ENCODE measurements around the gene FADS2. TPM values are rescaled to one million over a fixed set of nuclear protein-coding genes. Genes with fewer than 3 reads are reported as not detected.

Gene FADS2
- polyA plus RNA-seq, 1 donor (not counting 4 experiments of a cell fraction or from before 2014, with no cell fraction given), result 196 TPM

DNA sequence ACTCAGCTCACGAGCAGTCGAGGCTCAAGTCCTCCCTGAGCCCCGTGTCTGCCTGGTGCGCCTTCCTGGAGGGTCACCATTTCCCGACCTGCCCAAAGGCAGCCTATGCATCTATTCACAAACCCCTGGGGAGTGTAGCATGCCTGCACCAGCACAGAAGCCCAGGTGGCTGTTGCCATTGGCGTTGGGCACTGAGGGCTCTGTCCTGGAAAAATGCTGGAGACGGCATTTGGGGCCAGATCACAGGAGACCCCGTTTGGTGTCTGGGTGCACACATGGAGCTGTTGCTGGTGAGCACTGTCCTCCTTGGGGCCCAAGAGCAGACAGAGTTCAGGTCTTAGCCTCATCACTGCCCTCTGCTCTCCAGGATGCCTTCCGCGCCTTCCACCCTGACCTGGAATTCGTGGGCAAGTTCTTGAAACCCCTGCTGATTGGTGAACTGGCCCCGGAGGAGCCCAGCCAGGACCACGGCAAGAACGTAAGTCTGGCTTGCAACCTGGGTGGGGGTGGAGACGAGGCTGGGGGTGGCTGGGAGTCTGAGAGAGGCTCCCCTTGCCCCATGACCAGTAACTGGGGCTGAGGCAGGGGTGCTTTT lies 9.4 kb downstream of the FADS2 start:
- DNase-seq (ENCODE audit: low read depth, low spot score) (no peak), FAIRE-seq (no peak)
- Histone ChIP-seq H3K4me1 (ENCODE audit: control insufficient read depth, extremely low read depth, insufficient read depth, low read length) (peaks cover 7% of the 10 kb centered on the region), H3K4me2 (ENCODE audit: control insufficient read depth, extremely low read depth, insufficient read depth, low read depth, low read length) (no peak overlapping the region), H3K27me3 (ENCODE audit: control insufficient read depth, extremely low read depth, insufficient read depth, low read length) (no peaks in the 10 kb centered on the region), H3K9ac (ENCODE audit: control insufficient read depth, extremely low read depth, insufficient read depth, low read length) (no peak overlapping the region), H3K27ac (ENCODE audit: control insufficient read depth, insufficient read depth, low read length) (no peak overlapping the region), H4K20me1 (ENCODE audit: control insufficient read depth, extremely low read depth, insufficient read depth, low read length) (peaks cover 4% of the 10 kb centered on the region), H3K36me3 (ENCODE audit: control insufficient read depth in 2 of 2, extremely low read depth in 1 of 2, insufficient read depth in 2 of 2, low read length in 2 of 2) (peaks cover 27 to 39% of the 10 kb centered on the region in 2 experiments), H3K9me1 (ENCODE audit: control insufficient read depth, extremely low read depth, insufficient read depth, low read length) (no peaks in the 10 kb centered on the region), H3K9me3 (ENCODE audit: control insufficient read depth, low read depth, low read length) (no peaks in the 10 kb centered on the region), H3K4me3 (ENCODE audit: control insufficient read depth in 2 of 3, extremely low read depth in 1 of 3, insufficient read depth in 2 of 3, low read depth in 1 of 3, low read length in 3 of 3) (no peak overlapping the region), H2AFZ (ENCODE audit: control insufficient read depth, low read length) (no peak overlapping the region), H3K79me2 (ENCODE audit: control insufficient read depth, insufficient read depth, low read length) (peaks cover 20% of the 10 kb centered on the region)
- TF ChIP-seq EZH2 (IDR thresholded peaks at IDR 0.05; ENCODE audit: low read length), result no peak
- TF ChIP-seq, protein P1, sequence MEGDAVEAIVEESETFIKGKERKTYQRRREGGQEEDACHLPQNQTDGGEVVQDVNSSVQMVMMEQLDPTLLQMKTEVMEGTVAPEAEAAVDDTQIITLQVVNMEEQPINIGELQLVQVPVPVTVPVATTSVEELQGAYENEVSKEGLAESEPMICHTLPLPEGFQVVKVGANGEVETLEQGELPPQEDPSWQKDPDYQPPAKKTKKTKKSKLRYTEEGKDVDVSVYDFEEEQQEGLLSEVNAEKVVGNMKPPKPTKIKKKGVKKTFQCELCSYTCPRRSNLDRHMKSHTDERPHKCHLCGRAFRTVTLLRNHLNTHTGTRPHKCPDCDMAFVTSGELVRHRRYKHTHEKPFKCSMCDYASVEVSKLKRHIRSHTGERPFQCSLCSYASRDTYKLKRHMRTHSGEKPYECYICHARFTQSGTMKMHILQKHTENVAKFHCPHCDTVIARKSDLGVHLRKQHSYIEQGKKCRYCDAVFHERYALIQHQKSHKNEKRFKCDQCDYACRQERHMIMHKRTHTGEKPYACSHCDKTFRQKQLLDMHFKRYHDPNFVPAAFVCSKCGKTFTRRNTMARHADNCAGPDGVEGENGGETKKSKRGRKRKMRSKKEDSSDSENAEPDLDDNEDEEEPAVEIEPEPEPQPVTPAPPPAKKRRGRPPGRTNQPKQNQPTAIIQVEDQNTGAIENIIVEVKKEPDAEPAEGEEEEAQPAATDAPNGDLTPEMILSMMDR (optimal IDR thresholded peaks at IDR 0.05 in 1 of 3, IDR thresholded peaks at IDR 0.05 in 1 of 3, conservative IDR thresholded peaks at IDR 0.05 in 1 of 3; ENCODE audit: extremely low read depth in 1 of 3, insufficient read depth in 2 of 3, low read length in 3 of 3), result no peak
- dilution Hi-C loops (cut with MboI; ENCODE audit: extremely low pct_ligation_motif_present, low sequenced_read_pairs), result no loop called here

DNA sequence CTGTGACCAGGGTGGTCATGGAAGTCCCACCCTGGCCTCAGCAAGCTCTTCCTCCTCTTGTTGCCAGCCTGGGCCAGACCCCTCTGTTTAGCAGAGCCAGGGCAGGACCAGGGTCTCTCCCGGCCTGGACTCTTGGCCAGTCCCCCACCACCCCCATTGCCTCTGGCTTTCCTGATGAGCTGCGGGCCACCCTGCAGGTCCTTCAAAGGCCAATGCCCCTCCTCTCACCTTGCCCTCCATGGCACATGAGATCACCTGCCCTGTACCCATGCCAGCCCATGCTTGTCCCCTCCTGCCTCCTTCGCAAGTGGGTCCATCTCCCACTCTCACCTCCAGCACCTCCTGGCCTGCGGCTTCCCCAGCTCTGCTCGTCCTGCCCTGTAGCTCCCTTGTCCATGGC lies 10.4 kb downstream of the FADS2 start:
- Histone ChIP-seq H3K9me3 (ENCODE audit: control insufficient read depth, low read depth, low read length) (no peaks in the 10 kb centered on the region), H3K4me3 (ENCODE audit: control insufficient read depth in 2 of 3, extremely low read depth in 1 of 3, insufficient read depth in 2 of 3, low read depth in 1 of 3, low read length in 3 of 3) (no peak overlapping the region), H3K4me2 (ENCODE audit: control insufficient read depth, extremely low read depth, insufficient read depth, low read depth, low read length) (no peak overlapping the region), H3K9ac (ENCODE audit: control insufficient read depth, extremely low read depth, insufficient read depth, low read length) (no peak overlapping the region), H3K36me3 (ENCODE audit: control insufficient read depth in 2 of 2, extremely low read depth in 1 of 2, insufficient read depth in 2 of 2, low read length in 2 of 2) (peaks cover 32 to 48% of the 10 kb centered on the region in 2 experiments), H3K27ac (ENCODE audit: control insufficient read depth, insufficient read depth, low read length) (no peak overlapping the region), H3K79me2 (ENCODE audit: control insufficient read depth, insufficient read depth, low read length) (peaks cover 10% of the 10 kb centered on the region), H3K4me1 (ENCODE audit: control insufficient read depth, extremely low read depth, insufficient read depth, low read length) (peaks cover 7% of the 10 kb centered on the region), H3K27me3 (ENCODE audit: control insufficient read depth, extremely low read depth, insufficient read depth, low read length) (no peaks in the 10 kb centered on the region), H2AFZ (ENCODE audit: control insufficient read depth, low read length) (no peak overlapping the region), H4K20me1 (ENCODE audit: control insufficient read depth, extremely low read depth, insufficient read depth, low read length) (no peaks in the 10 kb centered on the region), H3K9me1 (ENCODE audit: control insufficient read depth, extremely low read depth, insufficient read depth, low read length) (no peaks in the 10 kb centered on the region)
- TF ChIP-seq, protein P1 (optimal IDR thresholded peaks at IDR 0.05 in 1 of 3, IDR thresholded peaks at IDR 0.05 in 1 of 3, conservative IDR thresholded peaks at IDR 0.05 in 1 of 3; ENCODE audit: extremely low read depth in 1 of 3, insufficient read depth in 2 of 3, low read length in 3 of 3), result no peak
- TF ChIP-seq EZH2 (IDR thresholded peaks at IDR 0.05; ENCODE audit: low read length), result no peak
- DNase-seq (ENCODE audit: low read depth, low spot score), result no peak
- dilution Hi-C loops (cut with MboI; ENCODE audit: extremely low pct_ligation_motif_present, low sequenced_read_pairs), result no loop called here
- FAIRE-seq, result no peak
